ENCODE results near the gene PYCR2.

PYCR2 gene

DNA sequence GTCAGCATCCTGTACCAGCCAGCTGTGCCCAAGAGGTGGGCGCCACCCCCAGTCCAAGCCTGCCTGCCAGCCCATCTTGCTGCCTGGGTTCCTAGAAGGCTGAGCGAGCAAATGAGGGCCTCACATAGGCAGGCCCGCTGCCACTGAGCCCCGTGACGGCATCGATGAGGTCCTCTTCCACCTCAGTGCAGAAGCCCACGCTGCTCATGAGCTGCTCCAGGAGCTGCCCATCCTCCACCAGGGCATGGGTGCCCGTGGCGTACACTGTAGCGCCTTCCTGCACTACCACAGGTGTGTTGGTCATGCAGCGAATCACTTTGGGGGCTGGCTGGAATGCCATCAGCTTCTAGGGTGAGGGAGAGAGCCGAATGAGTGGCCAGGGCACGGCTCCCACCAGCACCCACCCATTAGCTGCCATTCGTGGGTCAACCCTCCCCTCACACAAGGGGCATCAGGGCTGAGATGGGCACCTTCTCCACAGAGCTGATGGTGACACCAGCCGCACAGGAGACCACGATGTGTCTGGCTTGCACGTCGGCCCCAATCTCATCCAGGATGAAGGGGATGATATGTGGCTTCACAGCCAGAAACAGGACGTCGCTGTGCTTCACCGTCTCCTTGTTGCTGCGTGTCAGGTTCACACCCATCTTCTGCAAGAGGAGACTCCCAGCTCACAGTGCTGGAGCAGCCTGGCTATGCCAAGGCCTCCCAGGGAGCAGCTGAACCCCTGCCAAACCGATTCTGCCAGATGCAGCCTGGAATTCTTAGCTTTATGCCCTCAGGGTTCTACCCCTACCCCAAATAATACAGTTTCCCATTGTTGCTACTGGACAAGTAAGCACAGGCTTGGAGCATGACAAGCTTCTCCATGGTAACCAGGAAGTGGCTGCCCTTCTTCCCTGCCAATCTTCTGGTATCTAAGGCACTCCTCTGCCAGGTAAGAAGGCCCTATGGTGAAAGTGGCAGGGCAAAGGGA lies 2.0 kb downstream of the PYCR2 start:
- H3K4me3 ChIP-seq (ENCODE audit: insufficient read depth, low read depth, low read length, poor library complexity, severe bottlenecking), result no peak overlapping the region
- no peaks in the 10 kb centered on the region for H3K27me3 ChIP-seq (replicated peaks; ENCODE audit: control insufficient read depth, insufficient read depth, low read length, poor library complexity, severe bottlenecking)
- H3K27ac ChIP-seq (ENCODE audit: insufficient read depth, low read length, poor library complexity, severe bottlenecking), result no peak overlapping the region
- H3K4me1 ChIP-seq (ENCODE audit: control insufficient read depth, insufficient read depth, low read length, poor library complexity, severe bottlenecking), result peaks cover 17% of the 10 kb centered on the region
- H3K36me3 ChIP-seq (ENCODE audit: control insufficient read depth, insufficient read depth, low read length), result peaks cover 26% of the 10 kb centered on the region
- DNase-seq, result no peak
- no peaks in the 10 kb centered on the region for H3K9me3 ChIP-seq (ENCODE audit: control insufficient read depth, low read length)

DNA sequence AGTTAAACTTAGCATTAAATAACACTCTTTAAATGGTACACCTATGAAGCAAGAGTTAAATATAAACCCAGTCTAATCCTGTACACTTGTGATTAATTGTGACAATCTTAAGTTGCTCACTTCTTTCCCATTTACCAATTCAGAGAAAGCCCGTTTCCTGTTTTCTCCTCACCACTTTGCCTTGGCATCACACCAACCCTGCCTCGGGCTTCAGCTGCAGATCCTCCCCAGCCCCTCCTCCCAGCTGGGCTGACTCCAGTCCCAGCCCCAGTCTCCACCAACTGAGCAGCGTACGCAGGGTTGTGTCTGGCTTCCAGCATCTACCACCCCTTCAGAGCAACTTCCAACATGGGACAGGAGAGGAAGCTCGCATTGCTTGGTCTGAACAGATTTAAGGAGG lies 4.1 kb downstream of the PYCR2 start:
- no peaks in the 10 kb centered on the region for H3K27me3 ChIP-seq (replicated peaks; ENCODE audit: control insufficient read depth, insufficient read depth, low read length, poor library complexity, severe bottlenecking)
- no peaks in the 10 kb centered on the region for H3K9me3 ChIP-seq (ENCODE audit: control insufficient read depth, low read length)
- H3K27ac ChIP-seq (ENCODE audit: insufficient read depth, low read length, poor library complexity, severe bottlenecking), result no peak overlapping the region
- H3K4me1 ChIP-seq (ENCODE audit: control insufficient read depth, insufficient read depth, low read length, poor library complexity, severe bottlenecking), result peaks cover 17% of the 10 kb centered on the region
- DNase-seq, result no peak
- peaks cover 26% of the 10 kb centered on the region for H3K36me3 ChIP-seq (ENCODE audit: control insufficient read depth, insufficient read depth, low read length)
- no peak overlapping the region for H3K4me3 ChIP-seq (ENCODE audit: insufficient read depth, low read depth, low read length, poor library complexity, severe bottlenecking)

DNA sequence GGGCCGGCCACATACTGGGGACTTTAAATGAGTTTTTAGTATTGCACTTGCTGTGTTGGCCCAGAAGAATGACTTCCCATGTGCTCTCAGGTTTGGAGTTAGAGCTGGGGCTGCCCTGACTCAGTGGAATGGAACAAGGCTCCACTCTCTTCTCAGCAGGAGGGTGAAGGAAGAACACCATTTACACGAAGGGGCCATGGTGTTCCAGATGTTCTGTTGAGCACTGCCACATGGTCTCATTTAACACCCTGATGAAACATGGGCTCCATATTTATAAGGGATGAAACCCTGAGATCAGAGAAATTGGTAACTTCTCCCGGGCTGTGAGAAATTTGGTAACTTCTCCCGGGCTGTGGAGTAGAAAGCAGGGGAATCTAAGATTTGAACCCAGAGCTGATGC lies 5.8 kb downstream of the PYCR2 start:
- H3K27ac ChIP-seq (ENCODE audit: insufficient read depth, low read length, poor library complexity, severe bottlenecking), result no peak overlapping the region
- no peaks in the 10 kb centered on the region for H3K27me3 ChIP-seq (replicated peaks; ENCODE audit: control insufficient read depth, insufficient read depth, low read length, poor library complexity, severe bottlenecking)
- no peak for DNase-seq
- no peak overlapping the region for H3K4me3 ChIP-seq (ENCODE audit: insufficient read depth, low read depth, low read length, poor library complexity, severe bottlenecking)
- peaks cover 10% of the 10 kb centered on the region for H3K4me1 ChIP-seq (ENCODE audit: control insufficient read depth, insufficient read depth, low read length, poor library complexity, severe bottlenecking)
- H3K36me3 ChIP-seq (ENCODE audit: control insufficient read depth, insufficient read depth, low read length), result peaks cover 26% of the 10 kb centered on the region
- H3K9me3 ChIP-seq (ENCODE audit: control insufficient read depth, low read length), result no peaks in the 10 kb centered on the region

DNA sequence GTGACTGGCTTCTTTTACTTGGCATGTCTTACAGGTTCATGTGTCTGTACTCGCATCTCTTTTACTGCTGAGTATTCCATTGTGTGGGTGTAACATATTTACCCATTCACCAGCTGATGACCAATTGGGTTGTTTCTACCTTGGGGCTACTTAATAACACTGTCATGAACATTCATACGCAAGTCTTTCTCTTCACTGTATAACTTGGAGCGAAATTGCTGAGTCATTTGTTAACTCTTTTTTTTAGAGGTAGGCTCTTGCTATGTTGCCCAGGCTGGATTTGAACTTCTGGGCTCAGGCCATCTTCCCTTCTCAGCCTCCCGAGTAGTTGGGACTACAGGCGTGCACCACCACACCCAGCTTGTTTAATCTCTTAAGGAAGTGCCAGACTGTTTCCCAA lies 6.5 kb downstream of the PYCR2 start:
- Histone ChIP-seq H3K4me1 (ENCODE audit: control insufficient read depth, insufficient read depth, low read length, poor library complexity, severe bottlenecking) (peaks cover 3% of the 10 kb centered on the region), H3K9me3 (ENCODE audit: control insufficient read depth, low read length) (no peaks in the 10 kb centered on the region), H3K27ac (ENCODE audit: insufficient read depth, low read length, poor library complexity, severe bottlenecking) (no peak overlapping the region), H3K36me3 (ENCODE audit: control insufficient read depth, insufficient read depth, low read length) (peaks cover 26% of the 10 kb centered on the region), H3K4me3 (ENCODE audit: insufficient read depth, low read depth, low read length, poor library complexity, severe bottlenecking) (no peak overlapping the region), H3K27me3 (replicated peaks; ENCODE audit: control insufficient read depth, insufficient read depth, low read length, poor library complexity, severe bottlenecking) (no peaks in the 10 kb centered on the region)
- no peak for DNase-seq

DNA sequence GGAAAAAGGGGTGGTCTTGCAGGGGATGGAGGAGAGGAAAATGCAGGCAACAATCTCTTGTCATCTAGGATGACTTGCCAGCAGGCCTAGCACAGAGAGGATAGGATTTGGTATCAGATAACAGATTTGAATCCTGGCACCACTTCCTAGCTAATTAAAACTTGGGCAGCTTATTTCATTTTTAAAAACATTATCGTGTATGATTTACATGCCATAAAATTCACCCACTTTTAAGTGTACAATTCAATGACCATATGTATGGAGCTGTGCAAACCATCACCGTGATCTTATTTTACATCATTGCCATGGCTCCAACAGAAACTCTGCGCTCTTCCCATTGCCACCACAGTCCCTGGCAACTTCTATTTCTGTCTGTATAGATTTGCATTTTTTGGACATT lies 6.9 kb downstream of the PYCR2 start:
- Histone ChIP-seq H3K4me3 (ENCODE audit: insufficient read depth, low read depth, low read length, poor library complexity, severe bottlenecking) (no peak overlapping the region), H3K36me3 (ENCODE audit: control insufficient read depth, insufficient read depth, low read length) (peaks cover 22% of the 10 kb centered on the region), H3K27ac (ENCODE audit: insufficient read depth, low read length, poor library complexity, severe bottlenecking) (no peak overlapping the region), H3K9me3 (ENCODE audit: control insufficient read depth, low read length) (no peaks in the 10 kb centered on the region), H3K27me3 (replicated peaks; ENCODE audit: control insufficient read depth, insufficient read depth, low read length, poor library complexity, severe bottlenecking) (no peaks in the 10 kb centered on the region), H3K4me1 (ENCODE audit: control insufficient read depth, insufficient read depth, low read length, poor library complexity, severe bottlenecking) (no peaks in the 10 kb centered on the region)
- no peak for DNase-seq

DNA sequence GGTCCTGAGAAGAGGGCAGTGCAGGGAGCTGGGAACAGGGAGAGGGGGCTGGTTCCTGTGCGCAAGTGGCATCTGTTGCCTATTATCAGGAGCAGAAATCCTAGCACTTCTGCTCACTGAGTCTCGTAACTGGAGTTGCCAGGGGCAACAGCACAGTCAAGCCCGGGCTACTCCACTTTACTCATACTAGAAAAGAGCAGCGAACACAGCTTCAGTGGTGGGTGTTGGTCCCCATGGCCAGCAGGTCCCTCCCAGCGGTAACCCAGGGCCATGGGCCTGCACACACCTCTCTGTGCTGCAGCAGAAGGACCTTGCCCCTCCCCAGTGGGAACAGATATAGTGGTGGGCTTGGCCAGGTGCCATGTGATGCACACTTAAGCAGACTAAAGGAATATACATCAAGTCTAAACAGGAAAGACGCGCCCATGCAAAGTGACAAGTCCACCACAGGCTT lies 8.5 kb downstream of the PYCR2 start:
- Histone ChIP-seq H3K36me3 (ENCODE audit: control insufficient read depth, insufficient read depth, low read length) (peaks cover 7% of the 10 kb centered on the region), H3K27ac (ENCODE audit: insufficient read depth, low read length, poor library complexity, severe bottlenecking) (no peak overlapping the region), H3K4me1 (ENCODE audit: control insufficient read depth, insufficient read depth, low read length, poor library complexity, severe bottlenecking) (no peaks in the 10 kb centered on the region), H3K9me3 (ENCODE audit: control insufficient read depth, low read length) (no peaks in the 10 kb centered on the region), H3K4me3 (ENCODE audit: insufficient read depth, low read depth, low read length, poor library complexity, severe bottlenecking) (no peak overlapping the region), H3K27me3 (replicated peaks; ENCODE audit: control insufficient read depth, insufficient read depth, low read length, poor library complexity, severe bottlenecking) (no peaks in the 10 kb centered on the region)
- no peak for DNase-seq

DNA sequence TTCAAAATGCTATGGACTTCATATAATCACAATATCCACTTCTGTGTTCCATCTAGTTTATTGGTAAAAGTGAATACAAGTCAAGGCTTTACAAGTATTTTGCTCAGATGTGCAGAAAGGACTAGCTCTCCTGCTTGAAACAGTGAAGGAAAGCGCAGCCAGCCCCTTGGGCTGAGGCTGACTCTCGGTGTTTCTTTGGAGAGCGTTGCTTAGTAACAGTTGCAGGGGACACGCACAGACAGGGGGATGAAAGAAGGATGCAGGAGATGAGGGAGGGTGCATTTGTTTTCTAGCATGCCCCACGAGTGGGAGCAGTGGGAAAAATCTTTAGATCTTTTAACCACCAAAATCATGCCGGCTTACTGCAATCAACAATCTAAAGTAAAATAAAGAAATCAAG lies 9.1 kb downstream of the PYCR2 start:
- H3K27ac ChIP-seq (ENCODE audit: insufficient read depth, low read length, poor library complexity, severe bottlenecking), result no peak overlapping the region
- no peaks in the 10 kb centered on the region for H3K27me3 ChIP-seq (replicated peaks; ENCODE audit: control insufficient read depth, insufficient read depth, low read length, poor library complexity, severe bottlenecking)
- no peaks in the 10 kb centered on the region for H3K4me1 ChIP-seq (ENCODE audit: control insufficient read depth, insufficient read depth, low read length, poor library complexity, severe bottlenecking)
- H3K36me3 ChIP-seq (ENCODE audit: control insufficient read depth, insufficient read depth, low read length), result peaks cover 4% of the 10 kb centered on the region
- DNase-seq, result no peak
- no peaks in the 10 kb centered on the region for H3K9me3 ChIP-seq (ENCODE audit: control insufficient read depth, low read length)
- no peak overlapping the region for H3K4me3 ChIP-seq (ENCODE audit: insufficient read depth, low read depth, low read length, poor library complexity, severe bottlenecking)

DNA sequence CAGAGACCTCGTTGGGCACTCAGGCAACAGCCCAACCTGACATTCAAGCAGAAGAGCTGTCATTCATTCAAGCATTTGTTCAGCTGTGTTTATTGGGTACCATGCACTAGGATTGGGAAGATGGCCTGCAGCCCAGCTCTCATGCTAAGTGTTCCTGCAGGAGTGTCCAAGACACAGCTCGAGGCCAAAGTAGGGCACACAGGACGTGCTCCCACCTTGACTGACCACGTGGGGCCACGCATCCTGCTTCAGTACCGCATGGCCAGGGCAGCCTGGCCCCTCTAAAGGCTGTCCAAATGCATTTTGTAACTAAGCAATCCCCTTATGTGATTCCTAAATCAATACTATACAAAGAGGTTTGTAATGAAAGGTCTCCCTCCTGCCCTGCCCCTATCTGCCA lies 9.7 kb downstream of the PYCR2 start:
- Histone ChIP-seq H3K36me3 (ENCODE audit: control insufficient read depth, insufficient read depth, low read length) (no peaks in the 10 kb centered on the region), H3K4me3 (ENCODE audit: insufficient read depth, low read depth, low read length, poor library complexity, severe bottlenecking) (no peak overlapping the region), H3K27ac (ENCODE audit: insufficient read depth, low read length, poor library complexity, severe bottlenecking) (no peak overlapping the region), H3K4me1 (ENCODE audit: control insufficient read depth, insufficient read depth, low read length, poor library complexity, severe bottlenecking) (no peaks in the 10 kb centered on the region), H3K27me3 (replicated peaks; ENCODE audit: control insufficient read depth, insufficient read depth, low read length, poor library complexity, severe bottlenecking) (no peaks in the 10 kb centered on the region), H3K9me3 (ENCODE audit: control insufficient read depth, low read length) (no peaks in the 10 kb centered on the region)
- DNase-seq, result no peak

DNA sequence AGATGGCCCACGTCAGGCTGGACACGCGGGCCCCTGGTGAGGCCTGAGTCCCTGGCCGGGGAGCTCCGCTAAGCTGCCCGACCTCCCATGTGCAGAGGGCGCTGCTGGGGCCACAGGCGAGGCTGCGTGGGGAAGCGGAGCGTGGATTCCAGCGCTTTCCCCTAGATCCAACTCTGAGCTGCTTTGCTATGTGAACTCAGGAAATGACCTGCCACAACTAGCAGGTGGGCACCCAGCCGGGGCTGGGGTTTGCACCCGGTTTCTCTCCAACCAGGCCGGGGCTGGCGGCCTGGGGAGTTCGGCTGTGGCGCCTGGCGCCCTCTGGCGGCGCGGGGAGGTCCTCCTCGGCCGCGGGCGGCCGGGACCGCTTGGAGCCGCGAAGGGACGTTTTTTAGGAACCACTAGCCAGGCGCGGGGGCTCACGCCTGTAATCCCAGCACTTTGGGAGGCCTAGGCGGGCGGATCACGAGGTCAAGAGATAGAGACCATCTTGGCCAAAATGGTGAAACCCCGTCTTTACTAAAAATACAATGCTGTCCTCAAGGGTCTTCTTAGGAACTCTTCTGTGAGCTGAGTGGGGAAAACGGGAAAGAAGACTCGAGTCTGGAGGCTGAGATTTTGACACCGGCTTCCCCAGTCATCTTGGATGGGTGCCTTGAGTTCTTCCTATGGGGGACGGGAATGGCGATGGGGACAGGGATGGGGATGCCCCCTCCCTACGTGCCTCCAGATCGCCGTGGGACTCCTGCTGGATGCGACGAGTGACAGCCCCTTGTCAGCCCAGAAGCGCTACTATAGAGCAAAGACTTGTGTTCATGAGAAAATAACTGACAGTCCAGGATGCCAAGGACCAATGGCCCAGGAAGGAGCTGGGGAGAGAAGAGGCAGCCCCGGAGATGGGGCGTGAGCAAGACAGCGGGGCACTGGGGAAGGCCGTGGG lies 12.6 kb downstream of the PYCR2 start:
- H3K27me3 ChIP-seq (replicated peaks; ENCODE audit: control insufficient read depth, insufficient read depth, low read length, poor library complexity, severe bottlenecking), result no peaks in the 10 kb centered on the region
- H3K27ac ChIP-seq (ENCODE audit: insufficient read depth, low read length, poor library complexity, severe bottlenecking), result no peak overlapping the region
- no peak overlapping the region for H3K4me3 ChIP-seq (ENCODE audit: insufficient read depth, low read depth, low read length, poor library complexity, severe bottlenecking)
- no peaks in the 10 kb centered on the region for H3K4me1 ChIP-seq (ENCODE audit: control insufficient read depth, insufficient read depth, low read length, poor library complexity, severe bottlenecking)
- H3K36me3 ChIP-seq (ENCODE audit: control insufficient read depth, insufficient read depth, low read length), result no peaks in the 10 kb centered on the region
- peak; percentile 42 to 62 (median 48) for DNase-seq
- no peaks in the 10 kb centered on the region for H3K9me3 ChIP-seq (ENCODE audit: control insufficient read depth, low read length)

DNA sequence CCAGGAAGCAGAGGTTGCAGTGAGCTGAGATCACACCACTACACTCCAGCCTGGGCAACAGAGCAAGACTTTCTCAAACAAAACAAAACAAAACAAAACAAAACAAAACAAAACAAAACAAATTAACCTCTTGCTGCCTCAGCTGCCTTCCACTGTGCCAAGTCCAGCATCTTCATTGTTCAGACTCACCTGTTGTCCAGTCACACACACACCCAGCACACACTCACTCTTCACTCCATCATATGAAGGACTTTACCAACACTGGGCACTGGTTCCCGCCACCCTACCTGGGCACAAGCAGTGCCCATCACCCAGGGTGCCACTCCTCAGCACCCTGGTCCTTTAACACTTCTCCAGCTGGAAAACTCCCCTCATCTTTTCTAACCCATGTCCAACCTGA lies 14.6 kb downstream of the PYCR2 start:
- no peak for DNase-seq
- Histone ChIP-seq H3K36me3 (ENCODE audit: control insufficient read depth, insufficient read depth, low read length) (no peaks in the 10 kb centered on the region), H3K4me3 (ENCODE audit: insufficient read depth, low read depth, low read length, poor library complexity, severe bottlenecking) (no peak overlapping the region), H3K27me3 (replicated peaks; ENCODE audit: control insufficient read depth, insufficient read depth, low read length, poor library complexity, severe bottlenecking) (no peaks in the 10 kb centered on the region), H3K9me3 (ENCODE audit: control insufficient read depth, low read length) (no peaks in the 10 kb centered on the region), H3K27ac (ENCODE audit: insufficient read depth, low read length, poor library complexity, severe bottlenecking) (no peak overlapping the region), H3K4me1 (ENCODE audit: control insufficient read depth, insufficient read depth, low read length, poor library complexity, severe bottlenecking) (no peaks in the 10 kb centered on the region)
